GM12874 (cell line): Measurements from ENCODE around the gene MRPL52.

Experiments
- CTCF ChIP-seq: IDR thresholded peaks from 2 replicates; pipeline ENCODE4 v1.5.1; 2011; ENCODE audit warnings: low read depth, mild to moderate bottlenecking, control low read depth, low read length, moderate library complexity; ENCODE audit not compliant: insufficient read depth

The MRPL52 gene

GRCh38 chr14:22802860-22803686, 26.6 kb upstream of the MRPL52 start:
- TF ChIP-seq CTCF, result no peak

- TF ChIP-seq CTCF, result no peak
These were observed 26.1 kb upstream of the MRPL52 start for GRCh38 chr14:22803687-22803974.

GRCh38 chr14:22807432-22808087, 22.1 kb upstream of the MRPL52 start:
- no peak for TF ChIP-seq CTCF

GRCh38 chr14:22808388-22809209, 21.1 kb upstream of the MRPL52 start:
- TF ChIP-seq CTCF, result no peak

- TF ChIP-seq CTCF, result no peak
These were observed 18.0 kb upstream of the MRPL52 start for GRCh38 chr14:22811722-22812121.

GRCh38 chr14:22812744-22813143, 16.9 kb upstream of the MRPL52 start:
- TF ChIP-seq CTCF, result peak; percentile 50; the same call in 1 of the 2 replicates

GRCh38 chr14:22813145-22813544, 16.5 kb upstream of the MRPL52 start:
- no peak for TF ChIP-seq CTCF
